IMR-90 (cell line): ENCODE measurements around the gene CPEB3.
"Not testable (repeated sequence)": the region's sequence is repeated elsewhere in the genome, so short reads cannot be mapped to it uniquely, and the experiment has no call there.

ENCODE experiments used
- POLR2A ChIP-seq: IDR thresholded peaks from 2 replicates; pipeline ENCODE4 v1.6.1; 2012; ENCODE audit warnings: mild to moderate bottlenecking, low read depth, low read length
- TF ChIP-seq, protein P1 (sequence below): conservative IDR thresholded peaks from 2 replicates; pipeline ENCODE4 v1.5.1; 2012; ENCODE audit warnings: mild to moderate bottlenecking, low read depth, low read length, improper control_type of control experiment

- TF ChIP-seq, protein P1, sequence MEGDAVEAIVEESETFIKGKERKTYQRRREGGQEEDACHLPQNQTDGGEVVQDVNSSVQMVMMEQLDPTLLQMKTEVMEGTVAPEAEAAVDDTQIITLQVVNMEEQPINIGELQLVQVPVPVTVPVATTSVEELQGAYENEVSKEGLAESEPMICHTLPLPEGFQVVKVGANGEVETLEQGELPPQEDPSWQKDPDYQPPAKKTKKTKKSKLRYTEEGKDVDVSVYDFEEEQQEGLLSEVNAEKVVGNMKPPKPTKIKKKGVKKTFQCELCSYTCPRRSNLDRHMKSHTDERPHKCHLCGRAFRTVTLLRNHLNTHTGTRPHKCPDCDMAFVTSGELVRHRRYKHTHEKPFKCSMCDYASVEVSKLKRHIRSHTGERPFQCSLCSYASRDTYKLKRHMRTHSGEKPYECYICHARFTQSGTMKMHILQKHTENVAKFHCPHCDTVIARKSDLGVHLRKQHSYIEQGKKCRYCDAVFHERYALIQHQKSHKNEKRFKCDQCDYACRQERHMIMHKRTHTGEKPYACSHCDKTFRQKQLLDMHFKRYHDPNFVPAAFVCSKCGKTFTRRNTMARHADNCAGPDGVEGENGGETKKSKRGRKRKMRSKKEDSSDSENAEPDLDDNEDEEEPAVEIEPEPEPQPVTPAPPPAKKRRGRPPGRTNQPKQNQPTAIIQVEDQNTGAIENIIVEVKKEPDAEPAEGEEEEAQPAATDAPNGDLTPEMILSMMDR, result not testable (repeated sequence)
- TF ChIP-seq POLR2A, result not testable (repeated sequence)
Measured at GRCh38 chr10:92033070-92033469, 257.8 kb downstream of the CPEB3 start.
